H1 (cell line): ENCODE measurements around the gene TM9SF3. TPM values are rescaled to one million over a fixed set of nuclear protein-coding genes. Genes with fewer than 3 reads are reported as not detected.

Experiments used
- CBX8 ChIP-seq: fragments of 300-800, 300-1000 bp; sonication (generic); IDR thresholded peaks from 2 replicates; pipeline ENCODE4 v1.7.1; 2016; ENCODE audit warnings: low read depth, low read length, borderline replicate concordance
- CTCF ChIP-seq, 3 experiments: IDR thresholded peaks; 1 replicate in 2 of 3; 2 replicates in 1 of 3; pipeline versions ENCODE4 v1.5.1 to v1.6.1; 2011; ENCODE audit warnings: low read length in 3 of 3, mild to moderate bottlenecking in 3 of 3, inconsistent platforms in 2 of 3, low read depth in 1 of 3, moderate library complexity in 1 of 3; ENCODE audit not compliant: insufficient read depth in 1 of 3; ENCODE audit errors: control extremely low read depth in 1 of 3
- GTF2F1 ChIP-seq: IDR thresholded peaks from 2 replicates; pipeline ENCODE4 v1.6.1; 2012; ENCODE audit warnings: low read depth, low read length, improper control_type of control experiment, borderline replicate concordance
- polyA plus RNA-seq, 7 experiments: library from polyadenylated mRNA; depleted of rRNA in 3 of 7; stranded (reverse) in 5 of 7; unstranded in 2 of 7; fragments of >200 nt in 5 of 7; fragments of 200-250 nt in 2 of 7; gene quantifications; 1 replicate in 5 of 7; 2 replicates in 1 of 7; 4 replicates in 1 of 7; pipeline versions ENCODE4 v1.2.1 to v1.2.3, GENCODE V29; 2011 to 2013; ENCODE audit warnings: missing spikeins in 2 of 7, mixed read lengths in 2 of 7
- total RNA-seq: library from RNA; stranded (reverse); fragmentation: NEBNext Ultra II Directional; extraction: Animal tissue kit (Norgen Biotek cat#: 25700); gene quantifications from 2 replicates; pipeline ENCODE4 v1.2.1, GENCODE V29; 2021

Gene TM9SF3
- total and polyA plus RNA-seq, 2 of the 8 experiments (the other 6 are each of a cell fraction or from before 2014, with no cell fraction given): 123 to 127 TPM

GRCh38 chr10:96595741-96596140 is 8.9 kb upstream of the TM9SF3 start (continued):
- no peak for TF ChIP-seq GTF2F1
- no peak for TF ChIP-seq CTCF (IDR thresholded peaks at IDR 0.05; ENCODE audit: control extremely low read depth in 1 of 3, insufficient read depth in 1 of 3, low read depth in 1 of 3, low read length in 3 of 3)
- no peak for TF ChIP-seq CBX8
